HG03558 (cell line): ENCODE results near the gene CNTNAP5.

Experiments
- ATAC-seq: cut with Tn5 transposase; IDR thresholded peaks from one replicate; pipeline ENCODE4 v1.9.1; 2021; ENCODE audit warnings: moderate number of reproducible peaks; ENCODE audit not compliant: unreplicated experiment; ENCODE audit errors: extremely low read depth

Gene CNTNAP5

DNA sequence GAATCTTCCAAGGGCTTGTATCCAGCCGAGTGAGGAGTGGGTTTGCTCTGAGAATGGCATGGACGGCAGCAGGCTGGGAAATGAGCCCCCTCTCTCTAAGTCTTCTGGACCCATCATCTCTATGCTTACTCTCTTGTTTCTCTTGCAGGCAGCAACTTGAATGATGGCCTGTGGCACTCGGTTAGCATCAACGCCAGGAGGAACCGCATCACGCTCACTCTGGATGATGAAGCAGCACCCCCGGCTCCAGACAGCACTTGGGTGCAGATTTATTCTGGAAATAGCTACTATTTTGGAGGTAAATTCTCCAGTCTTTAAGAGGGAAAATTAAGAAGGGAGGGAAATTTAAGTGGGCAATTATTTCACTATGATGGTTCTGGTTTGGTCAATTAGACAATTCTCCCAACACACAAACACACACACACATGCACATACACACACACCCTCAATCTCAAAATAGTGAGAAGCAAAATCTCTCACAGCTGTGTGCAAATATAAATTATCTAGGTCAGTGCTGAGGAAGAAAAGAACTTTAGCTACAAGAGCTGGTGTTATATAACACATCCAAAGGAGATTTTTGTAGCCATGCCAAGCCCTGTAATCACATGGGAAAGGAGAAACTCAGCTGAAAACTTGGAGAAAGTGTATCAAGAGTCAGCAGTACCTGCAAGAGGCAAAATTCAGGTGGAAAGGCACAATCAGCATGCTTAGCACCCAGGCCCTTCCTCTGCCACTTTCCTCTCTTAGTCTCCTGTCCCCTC, 499.2 kb downstream of the CNTNAP5 start:
- no peak for ATAC-seq

DNA sequence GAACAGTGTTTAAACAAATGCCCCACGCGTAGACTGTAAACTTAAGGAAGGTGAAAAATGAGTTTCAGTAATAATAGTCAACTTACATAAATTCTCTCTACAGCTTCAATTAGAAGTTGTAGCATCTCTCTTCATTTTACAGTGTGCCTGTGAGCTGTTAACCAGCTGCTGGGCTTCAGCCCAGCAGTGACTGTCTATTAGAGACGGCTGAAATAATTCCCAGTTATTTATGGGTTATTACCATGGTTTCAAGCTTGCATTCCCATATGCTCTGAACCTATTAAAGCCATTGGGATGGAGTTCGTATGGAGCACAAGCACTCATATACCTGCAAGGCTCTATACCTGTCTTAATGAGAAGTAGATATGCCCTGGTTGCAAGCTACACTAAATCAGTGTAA, 501.1 kb downstream of the CNTNAP5 start:
- no peak for ATAC-seq

DNA sequence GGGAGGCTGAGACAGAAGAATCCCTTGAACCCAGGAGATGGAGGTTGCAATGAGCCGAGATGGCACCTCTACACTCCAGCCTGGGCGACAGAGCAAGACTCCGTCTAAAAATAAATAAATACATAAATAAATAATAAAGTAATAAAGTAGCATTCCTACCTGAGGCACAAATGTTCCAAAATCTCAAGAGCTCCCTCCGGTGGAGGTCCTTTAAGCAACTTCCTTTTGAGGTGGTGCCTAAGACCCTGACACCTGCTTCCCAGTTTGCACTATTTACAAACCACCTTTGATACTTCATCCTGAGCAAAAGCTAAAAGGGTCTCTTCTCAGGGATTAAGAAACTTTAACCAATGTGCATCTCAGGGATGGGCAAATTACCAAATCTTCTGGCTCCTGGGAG, 505.1 kb downstream of the CNTNAP5 start:
- no peak for ATAC-seq

DNA sequence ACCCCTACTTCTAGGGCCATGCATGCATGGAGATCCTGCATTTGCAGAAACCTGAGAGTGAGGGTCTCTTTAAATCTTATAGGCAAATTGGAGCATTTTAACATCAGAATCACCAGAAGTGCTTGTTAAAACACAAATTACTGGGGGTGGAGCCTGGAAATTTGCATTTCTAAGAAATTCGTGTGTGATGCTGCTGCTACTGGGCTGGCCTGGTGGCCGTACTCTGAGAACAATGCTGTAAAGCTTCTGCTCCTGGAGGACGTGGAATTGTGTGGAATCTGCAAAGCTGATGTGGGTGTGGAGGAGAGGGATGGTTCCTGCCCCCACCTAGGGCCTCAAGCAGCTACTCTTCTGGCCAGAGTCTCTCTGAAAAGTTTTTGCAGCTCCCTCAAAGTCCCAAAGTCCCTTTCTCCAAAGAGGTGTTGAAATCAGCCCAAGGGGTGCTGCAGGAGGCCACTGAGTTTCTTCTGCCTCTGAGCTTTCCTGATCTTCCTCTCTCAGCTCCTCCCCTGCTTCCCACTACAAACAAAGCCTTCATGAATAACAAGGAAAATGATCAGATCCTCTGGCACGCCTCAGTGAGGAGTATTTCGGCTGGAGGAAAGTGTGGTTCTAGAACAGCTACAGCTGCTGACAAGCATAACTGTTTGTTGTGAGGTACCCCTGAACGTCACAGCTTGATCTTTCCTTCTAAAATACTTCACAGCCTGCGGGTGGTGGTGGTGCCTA, 508.3 kb downstream of the CNTNAP5 start:
- ATAC-seq = no peak

DNA sequence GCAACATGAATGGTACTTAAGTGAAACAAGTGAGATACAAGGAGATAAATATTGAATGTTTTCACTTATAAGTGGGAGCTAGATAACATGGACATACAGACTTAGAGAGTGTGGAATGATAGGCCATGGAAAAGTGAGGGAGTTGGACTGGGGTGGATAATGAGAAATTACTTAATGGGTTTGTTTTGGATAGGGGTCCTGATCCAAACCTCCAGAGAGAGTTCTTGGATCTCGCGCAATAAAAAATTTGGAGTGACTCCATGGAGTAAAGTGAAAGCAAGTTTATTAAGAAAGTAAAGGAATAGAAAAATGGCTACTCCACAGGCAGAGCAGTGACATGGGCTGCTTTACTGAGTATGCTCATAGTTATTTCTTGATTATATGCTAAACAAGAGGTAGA, 508.9 kb downstream of the CNTNAP5 start:
- ATAC-seq = no peak

DNA sequence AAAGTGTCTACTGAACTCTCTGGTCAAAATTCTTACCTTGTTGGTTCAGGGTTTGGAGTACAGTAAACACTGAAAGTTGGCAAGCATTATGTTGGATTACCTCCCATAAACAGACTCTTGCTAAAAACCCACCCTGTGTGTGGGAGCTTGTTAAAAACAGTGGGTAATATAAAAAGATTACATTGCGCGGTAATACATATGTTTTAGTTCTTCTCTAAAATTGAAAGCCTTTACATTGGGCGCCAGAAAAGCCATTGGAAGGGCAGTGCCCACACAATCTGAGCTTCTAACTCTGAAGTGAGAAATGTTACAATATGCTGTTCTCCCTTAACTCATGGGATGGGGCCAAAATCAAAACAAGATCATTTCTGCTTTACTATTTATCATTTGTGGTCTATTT, 510.7 kb downstream of the CNTNAP5 start:
- no peak for ATAC-seq

DNA sequence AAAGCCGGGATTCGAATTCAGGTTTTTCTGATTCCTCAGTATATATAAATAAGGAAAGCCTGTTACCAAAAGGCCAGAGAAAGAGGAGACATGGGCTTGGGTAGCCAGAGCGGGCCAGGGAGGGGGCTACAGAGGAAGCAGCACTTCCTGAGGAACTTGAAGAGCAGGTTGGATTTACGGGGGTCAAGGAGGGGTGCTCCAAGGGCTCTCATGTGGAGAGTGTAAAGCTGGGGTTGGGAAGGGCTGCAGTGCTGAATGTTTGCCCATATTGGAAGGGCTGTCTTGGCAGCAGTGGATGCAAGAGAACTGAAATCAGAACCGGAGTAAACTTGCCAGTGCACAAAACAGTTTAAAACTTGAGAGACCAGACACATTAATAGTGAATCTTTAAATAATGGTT, 511.5 kb downstream of the CNTNAP5 start:
- ATAC-seq = no peak

DNA sequence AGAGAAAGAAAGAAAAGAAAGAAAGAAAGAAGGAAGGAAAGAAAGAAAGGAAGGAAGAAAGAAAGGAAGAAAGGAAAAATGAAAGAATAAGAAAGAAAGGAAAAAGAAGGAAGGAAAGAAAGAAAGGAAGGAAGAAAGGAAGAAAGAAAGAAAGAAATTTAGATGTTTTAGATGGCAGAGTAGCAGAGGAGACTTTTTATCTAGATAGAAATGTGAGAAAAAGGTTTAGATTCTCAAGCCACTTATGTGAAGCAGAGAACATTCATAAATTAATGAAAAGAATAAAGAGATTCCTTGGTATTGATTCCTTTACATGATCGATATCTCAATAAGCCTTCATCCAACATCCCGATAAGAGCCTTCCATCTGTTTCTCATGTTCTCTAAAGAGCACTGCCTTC, 513.5 kb downstream of the CNTNAP5 start:
- ATAC-seq = no peak

DNA sequence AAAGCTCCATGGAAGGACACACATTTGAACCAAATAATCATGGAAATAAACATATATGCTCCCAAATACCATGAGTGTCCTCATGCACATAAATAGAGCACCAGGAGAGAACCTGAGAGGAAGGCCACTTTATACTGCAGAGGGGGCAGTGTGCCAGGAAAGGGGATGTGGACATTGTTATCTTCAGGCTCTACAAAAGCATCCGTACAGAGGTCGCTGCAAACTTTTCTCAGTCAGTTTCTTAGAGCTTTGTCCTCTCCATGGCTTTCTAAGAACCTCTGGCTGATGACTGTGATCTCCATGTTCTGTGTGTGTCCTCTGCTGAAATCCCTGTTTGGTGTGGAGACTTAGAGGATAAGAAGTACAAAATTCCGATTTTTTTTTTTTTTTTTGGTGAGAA, 515.7 kb downstream of the CNTNAP5 start:
- ATAC-seq = no peak

DNA sequence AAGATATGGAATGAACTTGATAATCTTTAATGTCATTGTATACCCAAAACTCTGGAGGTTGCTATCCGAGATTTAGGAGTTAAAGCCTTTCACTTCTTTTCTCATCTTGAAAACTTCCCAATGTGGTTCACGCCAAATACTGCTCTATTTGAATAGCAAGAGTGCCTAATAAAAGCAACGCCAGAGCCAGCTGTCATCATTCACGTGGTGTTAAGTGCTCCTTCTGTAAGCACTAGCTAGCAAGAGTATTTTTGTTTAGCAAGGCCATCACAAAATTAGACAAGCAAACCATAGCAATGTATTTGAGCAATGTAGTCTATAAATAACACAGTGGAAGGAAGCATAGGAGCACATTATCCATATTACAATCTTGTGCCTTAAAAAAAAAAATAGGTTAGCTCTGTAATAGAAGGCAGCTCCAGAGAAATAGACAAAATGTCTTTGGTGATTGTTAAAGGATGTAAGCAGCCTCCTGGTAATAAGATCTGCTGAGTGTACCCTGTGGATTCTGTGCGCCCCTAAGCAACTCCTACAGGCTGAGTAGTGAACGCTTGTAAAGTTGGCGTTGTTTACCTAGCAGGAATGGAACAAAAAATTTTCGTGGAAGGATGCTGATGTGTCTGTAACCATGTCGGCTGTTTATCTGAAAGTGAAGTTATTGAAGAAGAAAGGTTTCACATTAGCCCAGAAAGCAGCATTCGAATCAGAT, 518.0 kb downstream of the CNTNAP5 start:
- no peak for ATAC-seq

DNA sequence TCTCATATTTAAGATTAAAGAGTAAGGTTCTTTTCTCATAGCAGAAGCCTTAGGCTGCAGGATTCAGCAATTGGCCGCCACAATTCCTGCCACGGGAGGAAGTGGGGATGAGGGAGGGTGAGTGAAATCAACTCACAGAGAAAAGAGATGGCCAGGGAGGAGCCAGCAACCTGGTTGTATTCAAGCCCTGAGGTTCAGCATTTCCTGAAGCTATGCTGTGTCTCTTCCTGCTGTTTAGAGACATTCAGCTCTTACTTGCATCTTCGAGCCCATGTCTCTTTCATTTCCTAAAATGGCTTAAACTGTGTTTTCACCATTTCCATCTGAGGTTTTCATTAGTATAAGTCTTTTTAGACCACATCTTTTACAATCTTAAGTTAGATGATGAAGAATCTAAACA, 522.6 kb downstream of the CNTNAP5 start:
- no peak for ATAC-seq

DNA sequence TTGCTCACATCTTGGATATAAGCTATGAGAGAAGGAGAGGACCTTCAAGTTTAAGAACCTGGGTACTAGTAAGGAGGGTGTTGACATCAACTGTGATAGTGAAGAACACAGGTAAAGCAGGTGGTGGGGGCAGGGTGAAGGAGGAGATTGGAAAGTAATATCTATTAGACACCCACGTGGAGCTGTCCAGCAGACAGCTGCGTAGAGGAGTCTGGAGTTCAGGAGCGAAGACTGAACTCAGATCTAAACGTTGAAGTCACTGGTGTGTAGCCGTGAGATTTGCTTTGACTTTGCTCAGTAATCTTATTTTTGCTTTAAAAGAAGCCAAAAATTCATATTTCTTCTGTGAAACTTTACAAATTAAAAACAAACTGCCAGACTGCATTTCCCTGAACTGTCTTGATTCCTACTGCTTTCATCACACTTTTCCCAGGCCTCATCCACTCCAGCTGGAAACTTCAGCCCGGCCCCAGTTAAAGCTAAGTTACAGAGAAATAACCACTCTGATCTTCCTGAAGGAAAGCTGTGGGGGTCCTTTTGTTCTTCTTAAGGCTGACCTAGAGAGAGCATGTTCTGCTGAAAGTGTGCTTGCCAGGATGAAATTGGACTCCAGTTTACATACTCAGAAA, 533.3 kb downstream of the CNTNAP5 start:
- no peak for ATAC-seq

DNA sequence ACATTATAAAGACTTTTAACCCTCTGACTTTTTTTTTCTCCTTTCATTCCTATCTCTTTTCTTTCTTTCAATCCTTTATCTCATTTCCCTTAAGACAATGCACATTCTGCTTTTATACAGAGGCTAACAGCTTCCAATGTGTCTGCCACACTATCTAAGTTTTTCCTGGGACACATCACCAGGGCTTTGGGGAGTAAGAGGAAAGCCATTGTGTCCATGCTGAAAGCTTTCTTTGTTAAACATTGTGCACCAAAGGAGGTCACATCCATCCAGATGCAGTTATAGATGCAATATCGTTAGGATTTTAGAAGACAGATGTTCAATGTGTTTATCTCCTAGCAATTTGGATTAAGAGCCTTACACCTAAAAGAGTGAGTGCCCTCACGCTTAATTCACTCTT, 534.1 kb downstream of the CNTNAP5 start:
- ATAC-seq = no peak

DNA sequence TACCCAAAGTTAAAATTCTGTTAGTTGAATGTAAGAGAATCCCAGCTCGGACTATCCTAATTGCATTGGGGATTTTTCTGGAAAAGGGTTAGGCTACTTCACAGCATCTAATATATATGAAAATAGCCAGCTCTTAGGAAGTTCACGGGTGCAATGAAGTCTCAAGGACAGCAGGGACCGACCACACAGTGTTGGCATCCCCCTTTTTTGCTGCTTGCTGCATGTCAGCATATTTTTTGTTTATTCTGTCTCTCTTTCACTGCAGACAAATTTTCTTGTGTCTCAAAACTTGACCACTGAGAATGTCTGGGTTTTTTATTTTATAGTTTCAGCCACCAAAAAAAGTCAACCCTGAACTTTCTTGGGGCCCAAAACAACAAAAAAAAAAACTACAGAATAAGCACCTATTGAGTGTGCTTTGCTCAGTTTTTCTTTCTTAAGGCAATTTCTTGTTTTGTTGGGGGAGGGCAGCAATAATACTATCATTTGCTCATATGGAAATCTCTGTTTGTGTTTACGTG, 535.6 kb downstream of the CNTNAP5 start:
- no peak for ATAC-seq

DNA sequence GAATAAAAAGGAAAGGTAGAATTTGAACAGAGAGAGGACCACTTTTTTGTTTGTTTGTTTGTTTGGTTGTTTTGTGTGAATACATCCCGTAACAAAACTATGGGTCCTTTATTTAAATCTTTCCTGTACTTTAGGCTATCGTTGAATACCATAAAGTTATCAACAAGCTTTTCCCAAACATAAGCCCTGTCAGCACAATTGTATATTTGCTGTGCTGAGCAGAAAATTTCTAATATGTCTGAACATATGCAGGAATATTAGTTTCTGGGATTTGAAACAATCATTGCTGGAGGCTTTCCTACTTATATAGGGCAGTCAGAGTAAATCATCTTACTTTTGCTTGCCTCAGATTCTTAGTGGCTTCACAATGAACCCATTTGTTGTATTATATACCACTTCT, 536.4 kb downstream of the CNTNAP5 start:
- no peak for ATAC-seq

DNA sequence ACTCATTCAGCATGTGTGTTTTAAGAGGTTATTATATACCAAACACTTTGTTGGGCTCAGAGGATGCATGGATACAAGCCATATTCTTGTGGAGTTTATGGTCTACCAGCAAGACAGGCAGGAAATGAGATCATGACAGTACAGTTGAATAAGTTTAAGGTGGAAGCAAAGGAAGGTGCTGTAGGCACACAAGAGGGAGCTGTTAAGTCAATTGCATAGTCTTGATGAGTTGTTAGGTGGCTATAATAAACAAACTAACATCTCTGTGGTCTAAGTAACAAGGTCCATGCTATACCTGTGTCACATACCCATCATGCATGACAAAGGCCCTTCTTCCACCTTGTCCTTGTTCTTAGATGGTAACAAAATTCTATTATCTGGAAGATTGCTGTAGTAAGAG, 538.3 kb downstream of the CNTNAP5 start:
- ATAC-seq = no peak

DNA sequence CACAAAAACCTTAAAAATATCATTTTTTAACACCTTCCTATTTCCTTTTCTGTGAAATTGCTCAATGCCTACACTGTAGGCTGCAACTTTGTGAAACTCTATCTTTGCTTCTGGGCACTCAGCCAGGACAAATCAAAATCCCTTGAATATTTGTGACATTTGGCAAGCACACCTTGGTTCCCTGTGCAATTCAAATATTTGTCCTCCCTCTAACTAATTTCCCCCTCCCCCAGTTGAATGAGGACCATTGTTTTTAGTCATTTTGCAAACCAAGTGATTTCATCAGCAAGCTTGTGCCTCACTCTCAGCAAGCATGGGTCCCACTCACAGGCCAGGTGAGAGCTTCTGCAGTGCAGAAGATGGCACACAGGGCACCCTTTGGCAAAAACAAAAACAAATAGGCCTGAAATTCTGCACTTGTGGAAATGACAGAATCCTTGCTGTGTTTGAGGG, 541.5 kb downstream of the CNTNAP5 start:
- no peak for ATAC-seq

DNA sequence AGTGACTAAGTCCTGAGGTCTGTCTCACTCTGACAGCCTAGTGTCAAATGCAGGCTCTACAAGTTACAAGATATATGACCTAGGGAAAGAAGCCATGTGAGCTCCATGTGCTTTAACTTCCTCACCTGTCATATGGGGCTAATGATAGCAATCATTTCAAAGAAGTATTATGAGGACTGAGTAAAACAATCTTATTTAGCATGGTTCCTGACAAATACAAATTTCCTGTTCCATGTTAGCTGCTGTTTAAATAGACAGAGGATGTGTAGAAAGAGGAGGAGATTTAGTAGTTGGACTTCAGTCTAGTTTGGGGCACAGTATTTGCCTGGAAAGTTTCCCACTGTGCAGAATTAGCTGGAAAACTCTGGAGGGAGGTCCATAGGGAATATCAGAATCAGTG, 545.8 kb downstream of the CNTNAP5 start:
- ATAC-seq = no peak

DNA sequence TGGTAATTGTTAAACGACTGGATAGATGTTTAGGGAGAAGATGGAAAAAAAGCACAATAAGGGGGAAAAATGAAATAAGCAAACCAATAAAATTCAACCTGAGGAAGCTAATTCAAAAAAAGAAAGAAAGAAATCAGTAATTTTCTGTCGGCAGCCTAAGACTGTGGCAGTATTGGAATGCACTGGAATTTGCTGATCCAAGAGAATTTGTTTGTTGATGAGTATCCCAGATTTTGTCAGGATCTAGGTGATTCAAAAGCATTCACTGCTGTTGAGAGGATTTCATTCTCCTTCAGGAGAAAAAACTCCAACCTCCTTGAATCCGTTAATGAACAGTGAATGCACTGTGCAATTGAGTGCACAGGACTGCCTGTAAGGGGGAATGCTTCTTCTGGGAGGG, 546.7 kb downstream of the CNTNAP5 start:
- no peak for ATAC-seq

DNA sequence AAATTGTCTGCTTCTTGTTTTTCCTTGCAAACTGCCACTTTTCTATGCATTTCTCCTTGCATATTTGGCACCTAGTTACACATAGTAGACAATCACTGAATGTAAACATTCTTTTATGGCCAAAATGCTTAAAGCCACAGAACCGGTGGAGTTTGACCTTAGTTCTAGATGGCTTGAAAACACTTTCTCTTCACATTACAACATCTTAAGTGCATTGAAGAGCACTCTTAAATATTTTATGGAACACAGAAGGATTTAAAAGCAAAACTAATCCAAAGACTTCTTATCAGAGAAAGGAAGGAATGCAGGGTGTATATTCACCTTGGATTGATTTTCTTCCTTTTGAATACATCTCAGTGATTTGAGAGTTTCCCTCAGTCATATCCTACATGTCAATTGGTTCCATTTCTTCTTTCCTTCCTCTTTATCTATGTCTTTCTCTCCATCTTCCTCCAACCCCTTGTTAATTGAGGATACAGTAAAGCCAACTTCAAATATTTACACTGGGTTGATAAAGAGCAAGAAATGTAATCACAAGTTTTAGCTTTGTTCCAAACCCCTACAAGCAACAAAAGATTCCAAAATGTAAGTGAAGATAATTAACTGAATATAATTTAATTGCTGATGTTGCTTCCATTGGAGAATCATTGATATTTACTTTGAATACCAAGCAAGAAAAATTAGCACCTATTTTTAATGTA, 548.0 kb downstream of the CNTNAP5 start:
- ATAC-seq = no peak
